ENCODE measurements around the gene SEPTIN1. TPM values are rescaled to one million over a fixed set of nuclear protein-coding genes. Genes with fewer than 3 reads are reported as not detected.

Gene SEPTIN1
- total and polyA plus RNA-seq, 2 of the 13 experiments (the other 11 are each of a cell fraction or from before 2014, with no cell fraction given), result 0.18 to 0.67 TPM

DNA sequence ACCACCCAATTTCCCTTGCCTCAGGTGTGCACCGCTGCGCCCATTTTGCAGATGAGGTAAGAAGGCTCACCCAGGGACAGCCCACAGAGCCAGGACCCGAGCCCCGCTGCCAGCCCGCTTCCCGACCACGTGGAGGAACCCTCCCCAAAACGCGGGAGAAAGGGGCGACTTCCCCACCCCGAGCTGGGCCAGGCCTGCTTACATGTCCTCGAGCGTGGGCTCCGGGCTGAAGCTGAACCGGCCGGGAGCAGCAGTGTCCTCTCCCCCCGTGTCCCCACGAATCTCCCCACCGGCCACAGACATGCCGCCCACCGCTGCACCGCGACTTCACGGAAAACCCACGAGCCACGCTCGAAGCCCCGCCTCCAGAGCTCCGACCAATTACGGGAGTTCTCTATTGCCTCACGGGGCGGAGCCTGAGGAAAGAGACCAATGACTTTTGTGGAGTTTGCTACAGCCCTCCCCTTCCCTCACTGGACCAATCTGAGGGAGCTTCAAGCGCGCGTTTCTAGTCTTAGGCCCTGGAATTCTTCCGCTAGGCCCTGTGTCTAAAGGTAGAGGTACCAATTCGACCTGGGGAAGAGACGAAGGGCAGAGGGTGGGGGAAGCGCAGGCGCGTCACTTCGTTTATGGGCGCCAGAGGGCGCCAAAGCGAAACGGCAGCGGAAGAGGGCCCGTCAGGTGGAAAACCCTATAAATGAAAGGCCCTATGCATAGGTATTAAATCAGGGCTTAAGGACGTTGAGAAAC is 47.5 kb upstream of the SEPTIN1 start, which contains the start of gene DCTPP1 (continued):
- TF ChIP-seq KDM2A (CRISPR knock-in tag; IDR thresholded peaks at IDR 0.05; ENCODE audit: borderline replicate concordance, low read depth) (peak; percentile 93), SNAI1 (CRISPR knock-in tag; IDR thresholded peaks at IDR 0.05; ENCODE audit: borderline replicate concordance) (peak; percentile 96; the same call in 1 of the 2 replicates), ZFP36L2 (CRISPR knock-in tag; IDR thresholded peaks at IDR 0.05) (no peak; the same call in 1 of the 2 replicates), ARNTL (CRISPR knock-in tag; IDR thresholded peaks at IDR 0.05) (peak; percentile 37; the same call in 1 of the 2 replicates), TP53 (CRISPR knock-in tag; conservative IDR thresholded peaks at IDR 0.05) (no peak), THYN1 (CRISPR knock-in tag; IDR thresholded peaks at IDR 0.05; ENCODE audit: borderline replicate concordance, low read depth) (peak; percentile 96; the same call in 1 of the 2 replicates), SALL2 (CRISPR knock-in tag; IDR thresholded peaks at IDR 0.05) (peak; percentile 25), ZNF136 (CRISPR knock-in tag; IDR thresholded peaks at IDR 0.05; ENCODE audit: low read depth) (no peak; the same call in 1 of the 2 replicates), ADNP (CRISPR knock-in tag; IDR thresholded peaks at IDR 0.05) (no peak), NR2F6 (IDR thresholded peaks at IDR 0.05) (peak; percentile 54; the same call in 1 of the 2 replicates), NR2F6 (CRISPR knock-in tag; IDR thresholded peaks at IDR 0.05) (peak; percentile 63), BHLHE40 (IDR thresholded peaks at IDR 0.05; ENCODE audit: low read length) (peak; percentile 31; the same call in 1 of the 2 replicates), ELF1 (CRISPR knock-in tag; IDR thresholded peaks at IDR 0.05) (peak; percentile 86), ZNF570 (CRISPR knock-in tag; IDR thresholded peaks at IDR 0.05; ENCODE audit: borderline replicate concordance) (peak; percentile 61; the same call in 1 of the 2 replicates), HOXA3 (CRISPR knock-in tag; IDR thresholded peaks at IDR 0.05) (peak; percentile 83; the same call in 1 of the 2 replicates), RFXAP (CRISPR knock-in tag; IDR thresholded peaks at IDR 0.05; ENCODE audit: borderline replicate concordance) (peak; percentile 91), TRIM24 (CRISPR knock-in tag; IDR thresholded peaks at IDR 0.05) (no peak)
- TF ChIP-seq, protein P1, sequence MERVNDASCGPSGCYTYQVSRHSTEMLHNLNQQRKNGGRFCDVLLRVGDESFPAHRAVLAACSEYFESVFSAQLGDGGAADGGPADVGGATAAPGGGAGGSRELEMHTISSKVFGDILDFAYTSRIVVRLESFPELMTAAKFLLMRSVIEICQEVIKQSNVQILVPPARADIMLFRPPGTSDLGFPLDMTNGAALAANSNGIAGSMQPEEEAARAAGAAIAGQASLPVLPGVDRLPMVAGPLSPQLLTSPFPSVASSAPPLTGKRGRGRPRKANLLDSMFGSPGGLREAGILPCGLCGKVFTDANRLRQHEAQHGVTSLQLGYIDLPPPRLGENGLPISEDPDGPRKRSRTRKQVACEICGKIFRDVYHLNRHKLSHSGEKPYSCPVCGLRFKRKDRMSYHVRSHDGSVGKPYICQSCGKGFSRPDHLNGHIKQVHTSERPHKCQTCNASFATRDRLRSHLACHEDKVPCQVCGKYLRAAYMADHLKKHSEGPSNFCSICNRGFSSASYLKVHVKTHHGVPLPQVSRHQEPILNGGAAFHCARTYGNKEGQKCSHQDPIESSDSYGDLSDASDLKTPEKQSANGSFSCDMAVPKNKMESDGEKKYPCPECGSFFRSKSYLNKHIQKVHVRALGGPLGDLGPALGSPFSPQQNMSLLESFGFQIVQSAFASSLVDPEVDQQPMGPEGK (CRISPR knock-in tag; IDR thresholded peaks at IDR 0.05), result peak; percentile 84
- TF ChIP-seq, protein P2, sequence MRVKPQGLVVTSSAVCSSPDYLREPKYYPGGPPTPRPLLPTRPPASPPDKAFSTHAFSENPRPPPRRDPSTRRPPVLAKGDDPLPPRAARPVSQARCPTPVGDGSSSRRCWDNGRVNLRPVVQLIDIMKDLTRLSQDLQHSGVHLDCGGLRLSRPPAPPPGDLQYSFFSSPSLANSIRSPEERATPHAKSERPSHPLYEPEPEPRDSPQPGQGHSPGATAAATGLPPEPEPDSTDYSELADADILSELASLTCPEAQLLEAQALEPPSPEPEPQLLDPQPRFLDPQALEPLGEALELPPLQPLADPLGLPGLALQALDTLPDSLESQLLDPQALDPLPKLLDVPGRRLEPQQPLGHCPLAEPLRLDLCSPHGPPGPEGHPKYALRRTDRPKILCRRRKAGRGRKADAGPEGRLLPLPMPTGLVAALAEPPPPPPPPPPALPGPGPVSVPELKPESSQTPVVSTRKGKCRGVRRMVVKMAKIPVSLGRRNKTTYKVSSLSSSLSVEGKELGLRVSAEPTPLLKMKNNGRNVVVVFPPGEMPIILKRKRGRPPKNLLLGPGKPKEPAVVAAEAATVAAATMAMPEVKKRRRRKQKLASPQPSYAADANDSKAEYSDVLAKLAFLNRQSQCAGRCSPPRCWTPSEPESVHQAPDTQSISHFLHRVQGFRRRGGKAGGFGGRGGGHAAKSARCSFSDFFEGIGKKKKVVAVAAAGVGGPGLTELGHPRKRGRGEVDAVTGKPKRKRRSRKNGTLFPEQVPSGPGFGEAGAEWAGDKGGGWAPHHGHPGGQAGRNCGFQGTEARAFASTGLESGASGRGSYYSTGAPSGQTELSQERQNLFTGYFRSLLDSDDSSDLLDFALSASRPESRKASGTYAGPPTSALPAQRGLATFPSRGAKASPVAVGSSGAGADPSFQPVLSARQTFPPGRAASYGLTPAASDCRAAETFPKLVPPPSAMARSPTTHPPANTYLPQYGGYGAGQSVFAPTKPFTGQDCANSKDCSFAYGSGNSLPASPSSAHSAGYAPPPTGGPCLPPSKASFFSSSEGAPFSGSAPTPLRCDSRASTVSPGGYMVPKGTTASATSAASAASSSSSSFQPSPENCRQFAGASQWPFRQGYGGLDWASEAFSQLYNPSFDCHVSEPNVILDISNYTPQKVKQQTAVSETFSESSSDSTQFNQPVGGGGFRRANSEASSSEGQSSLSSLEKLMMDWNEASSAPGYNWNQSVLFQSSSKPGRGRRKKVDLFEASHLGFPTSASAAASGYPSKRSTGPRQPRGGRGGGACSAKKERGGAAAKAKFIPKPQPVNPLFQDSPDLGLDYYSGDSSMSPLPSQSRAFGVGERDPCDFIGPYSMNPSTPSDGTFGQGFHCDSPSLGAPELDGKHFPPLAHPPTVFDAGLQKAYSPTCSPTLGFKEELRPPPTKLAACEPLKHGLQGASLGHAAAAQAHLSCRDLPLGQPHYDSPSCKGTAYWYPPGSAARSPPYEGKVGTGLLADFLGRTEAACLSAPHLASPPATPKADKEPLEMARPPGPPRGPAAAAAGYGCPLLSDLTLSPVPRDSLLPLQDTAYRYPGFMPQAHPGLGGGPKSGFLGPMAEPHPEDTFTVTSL (CRISPR knock-in tag; IDR thresholded peaks at IDR 0.05; ENCODE audit: borderline replicate concordance), result no peak; the same call in none of the 2 replicates
- TF ChIP-seq, protein P3, sequence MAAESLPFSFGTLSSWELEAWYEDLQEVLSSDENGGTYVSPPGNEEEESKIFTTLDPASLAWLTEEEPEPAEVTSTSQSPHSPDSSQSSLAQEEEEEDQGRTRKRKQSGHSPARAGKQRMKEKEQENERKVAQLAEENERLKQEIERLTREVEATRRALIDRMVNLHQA (CRISPR knock-in tag; IDR thresholded peaks at IDR 0.05), result no peak
